GM10266 (cell line): Measurements from ENCODE around the gene XYLT1.
"Not testable (repeated sequence)": the region's sequence is repeated elsewhere in the genome, so short reads cannot be mapped to it uniquely, and the experiment has no call there.

Source experiments
- DNase-seq: peaks from one replicate; pipeline ENCODE4 v3.0.0; 2012; ENCODE audit errors: extremely low spot score
- TF ChIP-seq, protein P1 (sequence below): IDR thresholded peaks from 2 replicates; pipeline ENCODE4 v1.5.1; 2012; ENCODE audit warnings: mild to moderate bottlenecking, low read depth; ENCODE audit not compliant: control insufficient read depth, insufficient read depth; ENCODE audit errors: missing control alignments

The XYLT1 gene

DNA sequence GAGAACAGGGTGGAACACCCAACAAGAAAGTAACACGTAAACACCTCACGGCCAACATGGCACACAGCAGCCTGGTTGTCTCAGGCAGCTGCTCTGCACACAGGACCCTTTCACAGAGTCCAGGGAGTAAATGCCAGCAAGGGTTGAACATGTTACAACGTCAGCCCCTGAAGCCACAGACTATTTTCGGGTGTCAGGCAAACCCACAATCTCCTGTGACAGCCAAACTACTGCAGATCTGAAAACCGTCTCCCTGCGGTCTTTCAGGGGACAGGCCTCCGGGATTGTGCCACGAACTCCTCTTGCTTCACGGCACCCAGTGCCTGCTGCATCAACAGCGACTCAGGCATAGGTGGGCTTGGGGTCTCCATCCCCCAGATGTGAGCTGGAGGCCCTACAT lies 127.7 kb downstream of the XYLT1 start:
- TF ChIP-seq, protein P1, sequence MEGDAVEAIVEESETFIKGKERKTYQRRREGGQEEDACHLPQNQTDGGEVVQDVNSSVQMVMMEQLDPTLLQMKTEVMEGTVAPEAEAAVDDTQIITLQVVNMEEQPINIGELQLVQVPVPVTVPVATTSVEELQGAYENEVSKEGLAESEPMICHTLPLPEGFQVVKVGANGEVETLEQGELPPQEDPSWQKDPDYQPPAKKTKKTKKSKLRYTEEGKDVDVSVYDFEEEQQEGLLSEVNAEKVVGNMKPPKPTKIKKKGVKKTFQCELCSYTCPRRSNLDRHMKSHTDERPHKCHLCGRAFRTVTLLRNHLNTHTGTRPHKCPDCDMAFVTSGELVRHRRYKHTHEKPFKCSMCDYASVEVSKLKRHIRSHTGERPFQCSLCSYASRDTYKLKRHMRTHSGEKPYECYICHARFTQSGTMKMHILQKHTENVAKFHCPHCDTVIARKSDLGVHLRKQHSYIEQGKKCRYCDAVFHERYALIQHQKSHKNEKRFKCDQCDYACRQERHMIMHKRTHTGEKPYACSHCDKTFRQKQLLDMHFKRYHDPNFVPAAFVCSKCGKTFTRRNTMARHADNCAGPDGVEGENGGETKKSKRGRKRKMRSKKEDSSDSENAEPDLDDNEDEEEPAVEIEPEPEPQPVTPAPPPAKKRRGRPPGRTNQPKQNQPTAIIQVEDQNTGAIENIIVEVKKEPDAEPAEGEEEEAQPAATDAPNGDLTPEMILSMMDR, result no peak
- DNase-seq, result peak; percentile 44

DNA sequence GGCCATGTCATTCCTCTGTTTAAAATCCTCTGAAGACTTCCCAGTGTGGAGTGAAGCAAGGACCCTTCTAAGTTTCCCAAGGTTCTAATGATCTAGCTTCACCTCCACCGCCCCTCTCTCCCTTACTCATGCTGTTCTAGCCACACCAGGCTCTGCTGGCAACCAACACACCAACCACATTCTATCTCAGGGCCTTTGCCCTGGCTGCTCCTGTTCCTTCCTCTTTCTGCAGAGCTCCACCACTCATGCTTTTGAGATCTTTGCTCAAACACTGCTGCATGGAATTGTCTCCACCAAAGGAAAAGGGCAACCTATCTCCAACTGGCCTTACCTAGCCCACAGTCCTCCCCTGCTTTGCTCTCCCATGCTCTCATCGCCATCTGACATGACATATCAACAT lies 128.7 kb downstream of the XYLT1 start:
- TF ChIP-seq, protein P1, result no peak
- DNase-seq, result no peak

DNA sequence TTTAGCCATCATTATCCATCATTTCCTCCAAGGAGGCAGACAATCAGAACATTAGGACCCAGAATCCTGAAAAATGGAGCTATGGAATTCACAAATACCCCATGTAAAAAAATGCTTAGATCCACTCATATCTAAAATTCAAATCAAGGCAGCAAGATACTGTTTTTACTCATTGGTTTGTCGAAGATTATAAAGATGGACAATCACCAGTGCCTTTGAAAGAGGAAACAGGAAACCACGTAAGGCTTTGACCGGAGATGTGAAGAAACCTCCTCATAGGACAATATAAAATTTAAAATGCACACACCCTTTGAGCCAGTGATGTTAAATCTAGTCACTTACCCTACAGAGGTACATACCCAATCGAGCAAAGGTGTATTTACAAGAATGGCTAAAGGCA lies 130.0 kb downstream of the XYLT1 start:
- DNase-seq, result no peak
- TF ChIP-seq, protein P1, result no peak

DNA sequence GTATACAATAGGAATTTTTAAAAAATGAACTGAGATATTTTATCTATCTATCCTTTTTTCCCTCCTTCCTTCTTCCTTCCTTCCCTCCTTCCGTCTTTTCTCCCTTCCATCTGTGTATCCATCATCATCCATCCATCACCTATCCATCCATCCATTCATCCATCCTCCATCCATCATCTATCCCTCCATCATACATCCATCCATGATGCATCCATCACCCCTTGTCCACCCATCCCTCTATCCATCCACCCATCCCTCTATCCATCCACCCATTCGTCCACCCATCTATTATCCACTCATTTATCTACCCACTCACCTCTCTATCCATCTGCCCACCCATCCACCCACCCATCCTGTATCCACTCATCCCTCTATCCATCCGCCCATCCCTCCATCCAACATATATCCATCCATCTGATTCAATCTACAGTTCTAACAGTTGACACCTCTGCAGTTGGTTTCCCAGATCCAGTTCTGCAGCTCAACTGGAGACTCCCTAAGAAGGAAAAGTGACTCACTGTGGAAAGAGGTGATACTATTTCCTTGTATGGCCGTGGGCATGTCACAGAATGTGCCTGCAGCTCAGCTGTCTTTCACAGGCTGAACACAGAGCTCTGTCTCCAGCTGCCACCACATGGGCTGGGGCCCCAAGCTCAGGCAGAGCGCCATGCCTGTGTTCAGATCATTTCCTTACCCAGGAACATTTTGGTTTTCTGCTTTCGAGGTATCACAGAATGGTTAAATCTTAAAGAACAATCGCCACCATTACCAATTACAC lies 130.8 kb downstream of the XYLT1 start:
- TF ChIP-seq, protein P1, result no peak
- no peak for DNase-seq

DNA sequence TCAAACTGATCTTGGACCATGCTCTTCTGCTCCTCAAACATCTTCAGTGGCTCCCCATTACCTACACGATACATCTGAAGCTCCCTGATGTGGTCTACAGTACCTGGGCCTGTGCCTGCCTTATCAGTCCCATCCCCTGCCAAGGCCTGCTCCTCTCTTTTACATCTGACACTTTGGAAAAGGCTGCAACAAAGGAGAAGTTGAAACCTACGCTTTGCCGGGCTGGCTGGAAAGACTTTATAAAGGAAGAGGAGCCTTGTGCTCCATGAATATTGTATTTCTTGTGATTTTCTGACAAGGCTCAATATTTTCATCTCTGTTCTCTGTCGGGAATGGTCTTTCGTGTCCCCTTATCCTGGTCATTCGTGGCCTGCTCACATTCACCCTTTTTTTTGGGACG lies 132.5 kb downstream of the XYLT1 start:
- DNase-seq, result no peak
- TF ChIP-seq, protein P1, result no peak

DNA sequence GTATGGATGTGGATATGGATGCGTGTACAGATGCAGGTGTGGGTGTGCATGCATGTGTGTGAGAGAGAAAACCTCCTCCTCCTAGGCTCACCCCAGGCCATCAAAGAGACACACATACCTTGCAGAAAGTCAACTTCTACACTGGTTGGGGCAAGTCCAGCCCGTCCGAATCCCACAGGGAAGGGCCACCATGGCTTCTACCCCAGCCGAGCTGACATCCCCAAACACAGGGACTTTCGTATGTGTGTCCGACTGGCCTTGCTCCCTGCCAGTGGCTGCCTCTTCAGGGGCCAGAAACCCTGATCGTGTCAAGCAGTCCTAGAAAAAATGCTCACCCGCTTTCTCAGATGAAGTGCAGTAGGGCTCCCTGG lies 134.2 kb downstream of the XYLT1 start:
- TF ChIP-seq, protein P1, result no peak
- DNase-seq, result no peak

DNA sequence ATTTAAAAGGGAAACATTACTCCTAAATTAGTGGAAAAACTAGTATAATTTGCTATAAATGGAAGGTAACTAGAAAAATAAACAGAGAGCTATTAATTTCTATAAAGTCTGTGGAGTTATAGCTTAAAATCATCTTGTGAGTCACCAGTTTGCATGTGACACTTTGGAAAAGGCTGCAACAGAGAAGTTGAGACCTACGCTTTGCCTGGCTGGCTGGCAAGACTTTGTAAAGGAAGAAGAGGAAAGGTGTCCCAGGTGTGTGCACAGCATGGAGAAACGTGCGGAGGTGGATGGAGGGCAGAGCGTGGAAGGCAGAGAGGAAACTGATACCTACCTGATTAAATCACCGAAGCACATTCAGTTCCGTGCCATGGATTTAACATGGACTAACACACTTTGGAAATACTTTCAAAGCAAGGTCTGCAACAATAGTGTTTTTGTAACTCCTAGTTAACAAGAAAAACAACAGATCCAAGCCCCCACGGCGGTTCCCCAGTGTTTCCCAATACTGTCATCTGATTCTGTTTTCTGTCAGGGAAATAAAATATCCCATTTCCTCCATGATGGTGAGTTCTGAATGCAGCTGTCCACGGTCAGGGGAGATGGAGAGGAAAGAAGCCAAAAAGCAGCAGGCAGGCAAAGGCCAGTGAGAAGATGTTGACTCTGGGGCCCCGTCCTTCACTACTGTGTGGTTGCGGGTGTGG lies 134.8 kb downstream of the XYLT1 start:
- DNase-seq, result no peak
- TF ChIP-seq, protein P1, result no peak

DNA sequence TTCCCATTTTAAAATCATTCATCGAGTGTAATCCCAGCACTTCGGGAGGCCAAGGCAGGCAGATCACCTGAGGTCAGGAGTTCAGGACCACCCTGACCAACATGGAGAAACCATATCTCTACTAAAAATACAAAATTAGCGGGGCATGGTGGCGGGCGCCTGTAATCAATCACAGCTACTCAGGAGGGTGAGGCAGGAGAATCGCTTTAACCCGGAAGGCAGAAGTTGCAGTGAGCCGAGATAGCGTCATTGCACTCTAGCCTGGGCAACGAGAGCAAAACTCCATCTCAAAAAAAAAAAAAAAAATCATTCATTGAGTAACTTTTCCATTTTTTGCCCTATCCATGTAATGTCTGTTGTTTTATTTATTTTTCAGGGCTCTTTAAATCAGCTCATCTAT lies 135.4 kb downstream of the XYLT1 start:
- DNase-seq, result not testable (repeated sequence)
